IMR-90 (cell line): ENCODE results near the gene SHISA2. TPM values are rescaled to one million over a fixed set of nuclear protein-coding genes. Genes with fewer than 3 reads are reported as not detected.

Experiments used
- ATAC-seq: fragments of 200-7000 bp; cut with Tn5 transposase; 2 replicates; pipeline ENCODE4 v1.9.1; 2020; ENCODE audit warnings: low read depth, mild to moderate bottlenecking, moderate library complexity
- BruUV-seq: library from RNA; stranded (reverse); fragments of 400-500 nt; replicated peaks from 2 replicates; lab custom pipeline; 2021; lab: Mats Ljungman, UMichigan
- CTCF ChIA-PET: fragments of 300-600 bp; formaldehyde crosslinking; extraction: SDS; loops from one replicate; lab custom pipeline; 2021; ENCODE audit warnings: antibody characterized with exemption; lab: Yijun Ruan, JAX
- POLR2A ChIA-PET: fragments of 300-600 bp; sonication (Branson Sonifier 250); formaldehyde crosslinking; loops from one replicate; lab custom pipeline; 2022; ENCODE audit warnings: antibody characterized with exemption; ENCODE audit not compliant: unreplicated experiment; lab: Charles Lee
- DNase-seq: peaks from one replicate; pipeline ENCODE4 v3.0.0; 2013
- H2AFZ ChIP-seq: replicated peaks from 2 replicates; pipeline ENCODE3; 2013; ENCODE audit warnings: low read length, mild to moderate bottlenecking; ENCODE audit not compliant: poor library complexity
- H2AK5ac ChIP-seq: 2 replicates; pipeline ENCODE4 v1.6.1; 2013; ENCODE audit warnings: low read depth, low read length, inconsistent platforms
- H2AK9ac ChIP-seq: replicated peaks from 2 replicates; pipeline ENCODE3; 2013; ENCODE audit warnings: mild to moderate bottlenecking, low read depth, low read length, moderate library complexity; ENCODE audit not compliant: poor library complexity
- H2BK120ac ChIP-seq: 2 replicates; pipeline ENCODE4 v1.6.1; 2013; ENCODE audit warnings: low read depth, low read length, inconsistent platforms
- H2BK15ac ChIP-seq: 3 replicates; pipeline ENCODE4 v1.6.1; 2013; ENCODE audit warnings: low read depth, low read length, inconsistent platforms
- H2BK20ac ChIP-seq: 2 replicates; pipeline ENCODE4 v1.6.1; 2013; ENCODE audit warnings: low read depth, mild to moderate bottlenecking, inconsistent platforms, low read length, moderate library complexity
- H2BK5ac ChIP-seq: 2 replicates; pipeline ENCODE4 v1.6.1; 2013; ENCODE audit warnings: mild to moderate bottlenecking, low read depth, low read length, inconsistent platforms; ENCODE audit not compliant: poor library complexity, severe bottlenecking
- H3K14ac ChIP-seq: replicated peaks from 2 replicates; pipeline ENCODE4 v1.6.1; 2013; ENCODE audit warnings: low read depth, low read length, inconsistent platforms
- H3K18ac ChIP-seq: 2 replicates; pipeline ENCODE4 v1.6.1; 2013; ENCODE audit warnings: low read depth, low read length, control low read depth
- H3K23ac ChIP-seq: 2 replicates; pipeline ENCODE4 v1.6.1; 2013; ENCODE audit warnings: low read depth, low read length, inconsistent platforms
- H3K27ac ChIP-seq: 2 replicates; pipeline ENCODE4 v1.5.1; 2013; ENCODE audit warnings: mild to moderate bottlenecking, control low read depth, low read length; ENCODE audit not compliant: insufficient read depth
- H3K27me3 ChIP-seq: 2 replicates; pipeline ENCODE4 v1.6.1; 2013; ENCODE audit warnings: low read length; ENCODE audit not compliant: control insufficient read depth, insufficient read depth
- H3K36me3 ChIP-seq: 2 replicates; pipeline ENCODE4 v1.6.1; 2013; ENCODE audit warnings: low read length, mixed read lengths; ENCODE audit not compliant: control insufficient read depth, insufficient read depth
- H3K4ac ChIP-seq: 2 replicates; pipeline ENCODE4 v1.6.1; 2013; ENCODE audit warnings: low read depth, low read length, inconsistent platforms
- H3K4me1 ChIP-seq: 2 replicates; pipeline ENCODE4 v1.6.1; 2013; ENCODE audit warnings: low read length, mixed read lengths; ENCODE audit not compliant: control insufficient read depth, insufficient read depth
- H3K4me2 ChIP-seq: 2 replicates; pipeline ENCODE4 v1.6.1; 2013; ENCODE audit warnings: low read depth, mild to moderate bottlenecking, control low read depth, low read length, moderate library complexity
- H3K4me3 ChIP-seq: 2 replicates; pipeline ENCODE4 v1.5.1; 2013; ENCODE audit warnings: low read depth, mild to moderate bottlenecking, control low read depth, low read length, moderate library complexity; ENCODE audit not compliant: insufficient read depth
- H3K56ac ChIP-seq: 2 replicates; pipeline ENCODE4 v1.6.1; 2013; ENCODE audit warnings: low read length, inconsistent platforms; ENCODE audit not compliant: insufficient read depth; ENCODE audit errors: extremely low read depth
- H3K79me1 ChIP-seq, 2 experiments: 2 replicates each; pipeline ENCODE4 v1.6.1; 2013; ENCODE audit warnings: low read length in 2 of 2, inconsistent platforms in 1 of 2, low read depth in 1 of 2
- H3K9ac ChIP-seq: 2 replicates; pipeline ENCODE4 v1.6.1; 2013; ENCODE audit warnings: low read depth, low read length, control low read depth
- H3K9me1 ChIP-seq: 2 replicates; pipeline ENCODE4 v1.6.1; 2013; ENCODE audit warnings: low read length, inconsistent platforms; ENCODE audit not compliant: insufficient read depth
- H3K9me3 ChIP-seq: 2 replicates; pipeline ENCODE4 v1.6.1; 2013; ENCODE audit warnings: low read length; ENCODE audit not compliant: control insufficient read depth, insufficient read depth
- H4K20me1 ChIP-seq: 2 replicates; pipeline ENCODE4 v1.6.1; 2013; ENCODE audit warnings: low read length, inconsistent platforms; ENCODE audit not compliant: insufficient read depth
- H4K5ac ChIP-seq: 2 replicates; pipeline ENCODE4 v1.6.1; 2013; ENCODE audit warnings: mild to moderate bottlenecking, low read depth, low read length, control low read depth
- H4K8ac ChIP-seq, 2 experiments: 2 replicates each; pipeline ENCODE4 v1.6.1; 2013; ENCODE audit warnings: low read depth in 2 of 2, low read length in 2 of 2, control low read depth in 1 of 2, inconsistent platforms in 1 of 2
- H4K91ac ChIP-seq: 2 replicates; pipeline ENCODE4 v1.6.1; 2013; ENCODE audit warnings: low read depth, low read length, inconsistent platforms; ENCODE audit not compliant: insufficient read depth
- CHD1 ChIP-seq: IDR thresholded peaks from 2 replicates; pipeline ENCODE4 v1.6.1; 2012; ENCODE audit warnings: low read depth, low read length, improper control_type of control experiment
- MAFK ChIP-seq: IDR thresholded peaks from 2 replicates; pipeline ENCODE4 v1.6.1; 2012; ENCODE audit warnings: low read depth, low read length, improper control_type of control experiment
- POLR2A ChIP-seq: IDR thresholded peaks from 2 replicates; pipeline ENCODE4 v1.6.1; 2012; ENCODE audit warnings: mild to moderate bottlenecking, low read depth, low read length
- SMC3 ChIP-seq: fragments of 150-350 bp; IDR thresholded peaks from 2 replicates; pipeline ENCODE4 v1.6.1; 2016; ENCODE audit warnings: low read depth, mild to moderate bottlenecking, antibody characterized with exemption, low read length, moderate library complexity
- whole genome bisulfite sequencing, 2 experiments: methylation state at CpG; one replicate each; pipeline versions ENCODE4 v1.1.5 to v1.1.7; 2013; ENCODE audit warnings: missing lambda C conversion rate in 2 of 2; ENCODE audit not compliant: insufficient read length in 1 of 2; ENCODE audit errors: extremely low coverage in 2 of 2; 5-methylcytosine and 5-hydroxymethylcytosine counted together
- dilution Hi-C: fragments of 300-500 bp; cut with HindIII; formaldehyde crosslinking; loops from one replicate; pipeline ENCODE4 v1.14.3; 2018; ENCODE audit warnings: low sequenced_read_pairs; ENCODE audit not compliant: unreplicated experiment
- in situ Hi-C: fragments of 300-500 bp; cut with MboI; formaldehyde crosslinking; loops from 3 replicates; pipeline ENCODE4 v1.14.3; 2019; ENCODE audit warnings: low sequenced_read_pairs, inconsistent platforms, mixed read lengths
- intact Hi-C: fragments of 100-400 bp; cut with micrococcal nuclease; formaldehyde crosslinking; loops from 2 replicates; pipeline ENCODE4 v1.10.0; 2022
- polyA plus RNA-seq, 3 experiments: library from polyadenylated mRNA; depleted of rRNA; stranded (reverse); fragments of >200 nt; gene quantifications; 2 replicates each; pipeline ENCODE4 v1.2.3, GENCODE V29; 2012; ENCODE audit warnings: low replicate concordance in 1 of 3
- total RNA-seq: library from RNA; depleted of rRNA; stranded (reverse); fragments of >200 nt; gene quantifications from 2 replicates; pipeline ENCODE4 v1.2.3, GENCODE V29; 2012

The SHISA2 gene
- total and polyA plus RNA-seq, 2 of the 4 experiments (the other 2 are of a cell fraction): not detected

DNA sequence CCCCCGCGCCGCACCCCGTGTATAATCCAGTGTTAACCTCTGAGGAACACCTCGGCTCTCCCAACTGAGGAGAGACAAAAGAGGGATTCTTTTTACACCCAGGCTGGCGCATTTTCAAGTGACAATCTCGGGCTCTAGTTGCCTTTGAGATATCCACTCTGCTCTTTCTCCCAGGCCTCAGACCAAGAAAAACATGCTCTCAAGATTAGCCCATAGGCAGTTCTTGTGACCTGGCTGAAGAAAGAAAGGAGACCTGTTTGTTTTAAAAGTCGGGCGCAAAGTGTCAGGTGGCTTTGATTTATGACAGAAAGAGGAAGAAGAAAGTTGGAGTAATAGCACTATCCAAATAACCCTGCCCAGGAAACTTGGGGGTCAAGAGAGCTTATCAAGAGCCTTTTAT lies 27.3 kb downstream of the SHISA2 start:
- Histone ChIP-seq H3K9me3 (no peaks in the 10 kb centered on the region), H4K20me1 (no peaks in the 10 kb centered on the region), H2BK120ac (no peak overlapping the region), H3K14ac (no peak overlapping the region), H4K5ac (no peak overlapping the region), H3K4me2 (no peak overlapping the region), H3K4ac (no peak overlapping the region), H2AK5ac (no peak overlapping the region), H3K23ac (no peak overlapping the region), H2BK5ac (no peak overlapping the region), H2AK9ac (no peak overlapping the region), H3K18ac (no peak overlapping the region), H3K4me1 (no peaks in the 10 kb centered on the region), H3K79me1 (no peaks in the 10 kb centered on the region), H4K91ac (no peak overlapping the region), H3K9me1 (0 out of 2 replicates have a peak, but pooled peaks cover 3% of the 10 kb centered on the region), H2BK15ac (no peak overlapping the region), H3K27me3 (no peaks in the 10 kb centered on the region), H3K56ac (no peak overlapping the region), H3K27ac (no peak overlapping the region), H2BK20ac (no peak overlapping the region), H3K9ac (no peak overlapping the region), H2AFZ (no peak overlapping the region), H4K8ac (no peak overlapping the region), H3K4me3 (no peak overlapping the region), H3K36me3 (no peaks in the 10 kb centered on the region)
- ChIA-PET POLR2A (no interaction called here), CTCF (no interaction called here)
- BruUV-seq: no TSS peak
- in situ Hi-C loops (no loop called here), dilution Hi-C loops (no loop called here), intact Hi-C loops (no loop called here)
- WGBS, 2 experiments: no CpG with 5 or more reads among the region's 9 CpGs
- no peak for TF ChIP-seq MAFK
- TF ChIP-seq CHD1: no peak
- TF ChIP-seq SMC3: no peak
- TF ChIP-seq POLR2A: no peak
- no peak for DNase-seq
- ATAC-seq: no peak
